Measurements from ENCODE around the gene IGFBP6. TPM values are rescaled to one million over a fixed set of nuclear protein-coding genes. Genes with fewer than 3 reads are reported as not detected.
"Not testable (repeated sequence)": the region's sequence is repeated elsewhere in the genome, so short reads cannot be mapped to it uniquely, and the experiment has no call there.

IGFBP6 gene
- total RNA-seq, 1 donor from 2014 or later, result not detected

DNA sequence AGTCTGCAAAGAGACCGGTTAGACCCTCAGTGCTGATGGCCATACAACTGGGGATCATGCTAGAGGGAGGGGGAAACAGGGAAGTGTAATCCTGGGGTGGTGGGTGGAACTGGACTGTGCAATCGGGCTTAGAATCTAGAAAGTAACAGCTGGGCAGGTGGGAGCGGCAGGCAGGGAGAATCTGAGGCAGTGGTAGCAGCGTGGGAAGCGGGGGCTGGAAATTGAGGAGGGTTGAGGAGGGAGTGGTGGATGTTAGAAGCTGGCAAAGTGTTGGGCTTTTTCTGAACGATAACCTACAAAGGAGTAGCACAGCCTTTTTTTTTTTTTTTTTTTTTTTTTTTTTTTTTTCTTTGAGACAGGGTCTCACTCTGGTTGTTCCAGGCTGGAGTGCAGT, 3.1 kb upstream of the IGFBP6 start:
- Mint-ChIP-seq H3K27ac (no peak overlapping the region), H3K27me3 (peaks cover 37% of the 10 kb centered on the region), H3K4me3 (no peak overlapping the region), H3K9me3 (no peaks in the 10 kb centered on the region), H3K4me1 (peaks cover 22% of the 10 kb centered on the region), H3K36me3 (ENCODE audit: low read depth) (no peaks in the 10 kb centered on the region)
- intact Hi-C loops (cut with micrococcal nuclease), result no loop called here
- no peak for DNase-seq

DNA sequence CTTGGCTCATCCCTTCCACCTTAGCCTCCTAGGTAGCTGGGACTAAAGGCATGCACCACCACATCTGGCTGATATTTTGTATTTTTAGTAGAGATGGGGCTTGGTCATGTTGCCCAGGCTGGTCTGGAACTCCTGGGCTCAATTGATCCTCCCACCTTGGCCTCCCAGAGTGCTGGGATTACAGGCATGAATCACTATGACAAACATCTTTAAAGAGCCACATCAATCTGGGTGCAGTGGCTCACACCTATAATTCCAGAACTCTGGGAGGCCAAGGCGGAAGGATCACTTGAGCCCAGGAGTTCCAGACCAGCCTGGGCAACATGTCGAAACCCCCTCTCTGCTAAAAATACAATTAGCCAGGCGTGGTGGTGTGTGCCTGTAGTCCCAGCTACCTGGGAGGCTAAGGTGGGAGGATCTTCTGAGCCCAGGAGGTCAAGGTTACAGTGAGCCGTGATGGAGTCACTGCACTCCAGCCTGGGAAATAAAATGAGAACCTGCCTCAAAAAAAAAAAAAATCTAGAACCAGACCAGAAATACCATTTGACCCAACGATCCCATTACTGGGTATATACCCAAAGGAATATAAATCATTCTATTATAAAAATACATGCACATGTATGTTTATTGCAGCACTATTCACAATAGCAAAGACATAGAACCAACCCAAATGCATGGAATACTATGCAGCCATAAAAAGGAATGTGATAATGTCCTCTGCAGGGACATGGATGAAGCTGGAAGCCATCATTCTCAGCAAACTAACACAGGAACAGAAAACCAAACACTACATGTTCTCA, 2.5 kb upstream of the IGFBP6 start:
- not testable (repeated sequence) for DNase-seq; H3K27ac Mint-ChIP-seq; H3K36me3 Mint-ChIP-seq (ENCODE audit: low read depth); H3K9me3 Mint-ChIP-seq; H3K4me3 Mint-ChIP-seq
- intact Hi-C loops (cut with micrococcal nuclease), result loop anchor here (5.0 kb wide), 1 partner anchor 43 kb away; the partner anchor contains the start of gene TNS2
- H3K27me3 Mint-ChIP-seq, result peaks cover 37% of the 10 kb centered on the region
- H3K4me1 Mint-ChIP-seq, result peaks cover 23% of the 10 kb centered on the region

DNA sequence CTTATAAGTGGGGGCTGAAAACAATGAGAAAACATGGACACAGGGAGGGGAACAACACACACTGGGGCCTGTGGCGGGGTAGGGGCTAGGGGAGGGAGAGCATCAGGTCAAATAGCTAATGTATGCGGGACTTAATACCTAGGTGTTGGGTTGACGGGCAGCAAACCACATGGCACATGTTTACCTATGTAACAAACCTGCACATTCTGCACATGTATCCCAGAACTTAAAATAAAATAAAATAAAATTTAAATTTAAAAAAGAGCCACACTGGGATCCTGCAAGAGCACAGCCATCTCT, 1.9 kb upstream of the IGFBP6 start:
- H3K4me1 Mint-ChIP-seq, result peaks cover 23% of the 10 kb centered on the region
- H3K9me3 Mint-ChIP-seq; H3K4me3 Mint-ChIP-seq; H3K27ac Mint-ChIP-seq; DNase-seq; H3K36me3 Mint-ChIP-seq (ENCODE audit: low read depth): not testable (repeated sequence)
- intact Hi-C loops (cut with micrococcal nuclease), result loop anchor here (5.0 kb wide), 1 partner anchor 43 kb away; the partner anchor contains the start of gene TNS2
- H3K27me3 Mint-ChIP-seq, result peaks cover 35% of the 10 kb centered on the region

DNA sequence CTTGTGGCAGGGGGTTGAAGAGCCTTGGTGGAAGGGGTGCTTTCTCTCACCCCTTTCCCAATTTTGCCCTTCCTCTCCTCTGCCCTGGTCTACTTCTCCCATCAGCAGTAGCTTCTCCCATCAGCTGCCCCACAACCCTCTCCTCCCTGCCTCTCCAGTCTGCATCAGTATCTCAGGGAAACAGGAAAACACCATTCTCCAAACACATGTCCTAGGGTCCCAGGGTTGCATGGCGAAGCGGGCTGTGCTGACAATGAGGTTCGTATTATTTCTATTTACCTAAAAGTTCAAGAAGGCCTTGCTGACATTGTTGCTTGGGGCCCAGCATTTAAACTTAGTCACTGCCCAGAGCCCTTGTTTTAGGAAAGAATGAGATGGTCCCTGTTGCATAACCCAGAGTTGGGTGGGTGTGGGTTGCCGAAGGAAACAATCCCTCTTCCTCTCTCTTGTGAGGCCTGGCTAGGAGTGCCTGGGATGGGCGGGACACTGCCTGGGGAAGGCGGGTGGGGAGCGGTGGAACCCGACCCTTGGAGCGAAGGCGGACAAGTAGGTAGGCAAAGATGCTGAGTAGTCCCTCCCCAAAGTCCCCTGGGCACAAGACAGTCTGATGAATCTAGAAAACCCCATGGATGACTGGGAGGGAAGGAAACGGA, 1.3 kb upstream of the IGFBP6 start:
- DNase-seq, result no peak
- no peak overlapping the region for H3K27ac Mint-ChIP-seq
- peaks cover 23% of the 10 kb centered on the region for H3K4me1 Mint-ChIP-seq
- no peaks in the 10 kb centered on the region for H3K36me3 Mint-ChIP-seq (ENCODE audit: low read depth)
- intact Hi-C loops (cut with micrococcal nuclease), result loop anchor here (5.0 kb wide), 1 partner anchor 44 kb away; the partner anchor contains the start of gene TNS2
- H3K27me3 Mint-ChIP-seq, result peaks cover 30% of the 10 kb centered on the region
- H3K4me3 Mint-ChIP-seq, result peak overlapping the region; percentile 18
- H3K9me3 Mint-ChIP-seq, result no peaks in the 10 kb centered on the region

DNA sequence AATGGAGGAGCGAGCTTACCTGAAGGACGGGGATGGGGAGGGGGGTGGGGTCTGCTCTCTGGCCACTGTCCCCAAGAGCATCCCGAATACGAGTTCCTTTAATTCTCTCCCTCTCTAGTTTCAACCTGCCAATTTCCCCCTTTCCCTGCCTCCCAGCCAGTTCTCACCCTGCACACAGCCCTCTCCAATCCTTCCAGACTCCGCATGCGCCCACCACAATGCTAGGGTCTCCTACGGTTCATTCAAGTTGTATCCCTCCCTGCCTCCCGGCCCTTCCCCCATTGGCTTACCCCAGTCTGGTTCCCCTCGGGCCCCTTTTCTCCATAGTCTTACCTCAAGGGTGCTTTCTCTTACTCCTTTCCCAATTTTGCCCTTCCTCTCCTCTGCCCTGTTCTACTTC, 708 bp upstream of the IGFBP6 start:
- no peaks in the 10 kb centered on the region for H3K36me3 Mint-ChIP-seq (ENCODE audit: low read depth)
- peak overlapping the region; percentile 85 for H3K4me3 Mint-ChIP-seq
- intact Hi-C loops (cut with micrococcal nuclease), result loop anchor here (5.0 kb wide), 1 partner anchor 44 kb away; the partner anchor contains the start of gene TNS2
- peaks cover 23% of the 10 kb centered on the region for H3K4me1 Mint-ChIP-seq
- H3K27me3 Mint-ChIP-seq, result peaks cover 27% of the 10 kb centered on the region
- no peak for DNase-seq
- H3K9me3 Mint-ChIP-seq, result no peaks in the 10 kb centered on the region
- peak overlapping the region; percentile 39 for H3K27ac Mint-ChIP-seq

DNA sequence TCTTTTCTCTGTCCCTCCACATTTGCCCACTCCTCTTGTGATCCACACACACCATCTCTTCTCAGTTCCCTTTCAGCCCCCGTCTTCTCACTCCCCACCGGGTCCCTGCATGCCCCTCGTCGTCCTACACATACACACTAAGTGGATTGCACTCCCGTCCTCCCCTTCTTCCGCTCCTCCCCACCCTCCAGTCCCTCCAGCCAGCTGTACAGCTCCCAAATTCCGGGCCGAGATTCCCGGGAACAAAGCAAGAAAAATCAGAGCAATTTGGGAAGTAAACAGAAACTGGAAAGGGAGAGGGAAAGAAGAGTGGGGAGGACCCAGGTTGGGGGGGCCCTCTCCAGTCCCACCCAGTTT, 282 bp upstream of the IGFBP6 start:
- Mint-ChIP-seq H3K4me1 (peaks cover 24% of the 10 kb centered on the region), H3K4me3 (peak overlapping the region; percentile 85), H3K27ac (peak overlapping the region; percentile 39), H3K9me3 (no peaks in the 10 kb centered on the region), H3K36me3 (ENCODE audit: low read depth) (no peaks in the 10 kb centered on the region), H3K27me3 (peaks cover 25% of the 10 kb centered on the region)
- no peak for DNase-seq
- intact Hi-C loops (cut with micrococcal nuclease), result loop anchor here (5.0 kb wide), 1 partner anchor 45 kb away; the partner anchor contains the start of gene TNS2

DNA sequence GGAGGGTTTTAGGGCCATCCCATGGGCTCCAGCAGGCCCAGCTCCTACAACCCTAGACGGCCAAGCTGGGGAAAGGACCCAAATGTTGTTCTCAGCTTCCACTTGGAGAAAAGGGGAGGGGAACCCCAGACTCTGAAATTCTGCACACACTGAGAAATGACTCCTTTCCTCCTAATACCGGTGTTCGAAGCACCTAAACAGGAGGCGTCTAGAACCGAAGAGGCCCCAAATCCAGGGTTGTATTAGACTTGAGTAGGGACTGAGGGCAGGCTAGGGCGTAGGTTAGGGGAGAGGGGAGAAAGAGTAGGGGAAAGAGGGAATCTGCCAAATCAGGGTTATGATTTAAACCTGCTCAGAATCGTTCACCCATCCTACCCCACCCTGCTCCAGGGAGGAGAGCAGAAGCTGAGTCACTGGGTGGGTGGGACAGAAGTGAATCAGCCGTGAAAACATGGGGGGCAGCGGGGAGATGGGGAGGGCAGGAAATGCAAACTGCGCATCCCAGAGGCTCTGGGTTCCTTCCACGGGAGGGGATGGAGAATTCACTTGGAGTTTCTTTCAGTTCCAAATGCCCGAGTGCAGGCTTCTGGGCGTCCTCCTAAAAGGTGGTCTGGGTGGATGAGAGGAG, 1.0 kb downstream of the IGFBP6 start:
- H3K4me3 Mint-ChIP-seq, result peak overlapping the region; percentile 77
- peaks cover 34% of the 10 kb centered on the region for H3K4me1 Mint-ChIP-seq
- no peak for DNase-seq
- H3K9me3 Mint-ChIP-seq, result no peaks in the 10 kb centered on the region
- H3K36me3 Mint-ChIP-seq (ENCODE audit: low read depth), result no peaks in the 10 kb centered on the region
- peak overlapping the region; percentile 54 for H3K27ac Mint-ChIP-seq
- intact Hi-C loops (cut with micrococcal nuclease), result loop anchor here (1.0 to 5.0 kb wide), 2 partner anchors 19 to 46 kb away; partner anchors contain the start of genes SPRYD3 and TNS2
- peaks cover 23% of the 10 kb centered on the region for H3K27me3 Mint-ChIP-seq

DNA sequence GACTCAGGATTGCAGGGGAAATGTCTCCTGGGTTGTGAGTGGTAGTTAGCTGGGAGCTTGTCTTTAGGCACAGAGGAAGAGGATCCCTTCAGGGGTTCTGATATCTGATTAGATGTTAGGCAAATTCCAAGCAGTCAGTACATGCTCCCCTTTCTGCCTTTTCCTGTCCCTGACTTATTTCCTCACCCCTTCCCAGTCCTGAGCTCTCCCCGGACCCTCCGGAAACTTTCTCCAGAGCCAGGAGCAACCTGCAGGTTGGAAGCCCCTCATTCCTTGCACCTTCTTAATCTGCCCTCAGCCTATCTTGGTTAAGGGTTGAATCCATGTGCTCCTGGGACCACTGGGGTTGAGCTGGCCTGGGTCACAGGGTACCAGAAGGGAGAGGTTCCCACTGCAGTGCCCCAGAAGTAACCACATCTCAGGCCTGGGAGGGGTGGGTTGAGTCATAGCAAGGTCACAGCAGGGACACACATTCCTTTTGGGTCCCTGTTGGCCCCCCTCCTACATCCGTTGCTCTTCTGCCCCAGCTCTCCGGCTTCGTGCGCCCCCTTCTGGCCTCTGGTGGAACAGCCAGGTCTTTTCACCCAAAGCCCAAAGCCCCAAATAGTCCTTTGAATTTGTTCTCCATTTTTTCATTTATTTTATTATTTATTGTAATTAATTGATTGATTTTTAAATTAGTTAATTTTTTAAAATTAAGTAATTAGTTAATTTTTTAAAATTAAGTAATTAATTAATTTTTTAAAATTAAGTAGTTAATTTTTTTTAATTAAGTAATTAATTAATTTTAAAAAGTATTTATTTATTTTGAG, 1.8 kb downstream of the IGFBP6 start:
- H3K4me3 Mint-ChIP-seq, result peak overlapping the region; percentile 77
- peaks cover 23% of the 10 kb centered on the region for H3K27me3 Mint-ChIP-seq
- intact Hi-C loops (cut with micrococcal nuclease), result loop anchor here (1.0 to 5.0 kb wide), 2 partner anchors 33 to 47 kb away; partner anchors contain the start of gene TNS2
- H3K36me3 Mint-ChIP-seq (ENCODE audit: low read depth), result no peaks in the 10 kb centered on the region
- H3K9me3 Mint-ChIP-seq, result no peaks in the 10 kb centered on the region
- peak overlapping the region; percentile 58 for H3K27ac Mint-ChIP-seq
- peak; percentile 96 for DNase-seq
- peaks cover 40% of the 10 kb centered on the region for H3K4me1 Mint-ChIP-seq

DNA sequence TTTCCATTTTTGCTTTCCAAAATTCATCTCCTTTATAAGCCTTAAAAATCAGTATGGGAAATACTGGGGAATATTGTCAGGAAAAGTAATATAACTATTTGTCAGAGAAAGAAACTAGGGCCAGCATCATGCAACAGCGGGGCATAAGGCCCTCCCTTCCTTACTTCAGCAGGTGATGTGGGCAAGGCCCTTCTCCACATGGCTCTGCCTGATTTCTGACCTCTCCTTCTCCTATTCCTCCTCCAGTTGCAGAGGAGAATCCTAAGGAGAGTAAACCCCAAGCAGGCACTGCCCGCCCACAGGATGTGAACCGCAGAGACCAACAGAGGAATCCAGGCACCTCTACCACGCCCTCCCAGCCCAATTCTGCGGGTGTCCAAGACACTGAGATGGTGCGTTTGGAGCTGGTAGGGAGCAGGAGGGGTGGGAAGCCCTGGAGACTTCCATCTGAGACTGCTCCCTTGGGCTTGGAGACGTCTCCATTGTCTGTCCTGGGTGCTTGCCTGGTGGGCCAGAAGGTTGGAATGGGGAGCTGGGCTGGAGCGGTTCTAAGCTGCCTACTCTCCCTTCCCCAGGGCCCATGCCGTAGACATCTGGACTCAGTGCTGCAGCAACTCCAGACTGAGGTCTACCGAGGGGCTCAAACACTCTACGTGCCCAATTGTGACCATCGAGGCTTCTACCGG, 3.1 kb downstream of the IGFBP6 start:
- no peak overlapping the region for H3K27ac Mint-ChIP-seq
- no peak for DNase-seq
- H3K9me3 Mint-ChIP-seq, result no peaks in the 10 kb centered on the region
- H3K4me1 Mint-ChIP-seq, result peaks cover 40% of the 10 kb centered on the region
- peaks cover 21% of the 10 kb centered on the region for H3K27me3 Mint-ChIP-seq
- no peak overlapping the region for H3K4me3 Mint-ChIP-seq
- intact Hi-C loops (cut with micrococcal nuclease), result no loop called here
- no peaks in the 10 kb centered on the region for H3K36me3 Mint-ChIP-seq (ENCODE audit: low read depth)

DNA sequence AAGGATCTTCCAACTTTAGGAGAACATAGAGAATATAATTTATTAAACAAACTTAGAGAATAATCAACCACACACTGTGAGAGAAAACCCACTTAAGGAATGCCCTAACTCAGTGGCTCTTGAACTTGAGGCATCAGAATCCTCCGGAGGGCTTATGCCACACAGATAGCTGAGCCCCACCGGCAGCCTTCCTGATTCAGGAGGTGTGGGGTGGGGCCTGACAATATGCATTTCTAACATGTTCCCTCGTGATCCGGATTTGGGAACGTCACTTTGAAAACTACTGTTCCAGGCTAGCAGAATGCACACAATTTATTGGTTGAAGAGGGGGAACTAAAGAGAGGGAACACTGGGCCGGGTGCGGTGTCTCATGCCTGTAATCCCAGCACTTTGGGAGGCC, 3.8 kb downstream of the IGFBP6 start:
- intact Hi-C loops (cut with micrococcal nuclease), result no loop called here
- no peak for DNase-seq
- H3K4me1 Mint-ChIP-seq, result peaks cover 40% of the 10 kb centered on the region
- H3K27ac Mint-ChIP-seq, result no peak overlapping the region
- peaks cover 17% of the 10 kb centered on the region for H3K27me3 Mint-ChIP-seq
- H3K4me3 Mint-ChIP-seq, result no peak overlapping the region
- H3K9me3 Mint-ChIP-seq, result no peaks in the 10 kb centered on the region
- H3K36me3 Mint-ChIP-seq (ENCODE audit: low read depth), result no peaks in the 10 kb centered on the region

DNA sequence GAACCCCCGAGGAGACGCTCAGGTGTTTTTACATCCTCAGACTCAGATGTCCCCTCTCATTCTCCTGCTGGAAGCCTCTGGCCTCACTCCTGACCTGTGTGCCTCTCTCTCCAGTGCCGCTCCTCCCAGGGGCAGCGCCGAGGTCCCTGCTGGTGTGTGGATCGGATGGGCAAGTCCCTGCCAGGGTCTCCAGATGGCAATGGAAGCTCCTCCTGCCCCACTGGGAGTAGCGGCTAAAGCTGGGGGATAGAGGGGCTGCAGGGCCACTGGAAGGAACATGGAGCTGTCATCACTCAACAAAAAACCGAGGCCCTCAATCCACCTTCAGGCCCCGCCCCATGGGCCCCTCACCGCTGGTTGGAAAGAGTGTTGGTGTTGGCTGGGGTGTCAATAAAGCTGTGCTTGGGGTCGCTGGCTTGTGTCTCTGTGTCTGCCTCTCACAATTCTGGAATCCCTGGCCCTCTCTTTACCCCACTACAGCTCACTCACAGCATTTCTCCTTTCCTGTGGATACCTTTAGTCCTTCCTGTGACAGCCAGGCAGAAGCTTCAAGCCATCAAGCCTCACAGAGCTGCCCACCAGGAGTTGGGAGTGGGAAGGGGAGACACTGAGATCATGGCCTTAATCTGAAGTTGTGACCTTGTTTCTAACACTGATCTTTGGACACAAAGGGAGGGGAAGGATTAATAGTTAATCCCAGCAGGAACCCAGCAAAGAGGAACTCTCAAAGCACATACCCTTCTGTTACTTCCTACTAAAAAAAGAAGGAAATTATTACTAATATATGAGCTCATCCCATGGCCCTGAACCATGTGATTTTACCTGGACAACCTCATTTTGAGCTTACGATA, 4.7 kb downstream of the IGFBP6 start:
- no peak overlapping the region for H3K4me3 Mint-ChIP-seq
- H3K9me3 Mint-ChIP-seq, result no peaks in the 10 kb centered on the region
- intact Hi-C loops (cut with micrococcal nuclease), result no loop called here
- no peaks in the 10 kb centered on the region for H3K36me3 Mint-ChIP-seq (ENCODE audit: low read depth)
- no peak for DNase-seq
- peaks cover 33% of the 10 kb centered on the region for H3K4me1 Mint-ChIP-seq
- H3K27me3 Mint-ChIP-seq, result peaks cover 9% of the 10 kb centered on the region
- no peak overlapping the region for H3K27ac Mint-ChIP-seq
